H9 (cell line): ENCODE results near the gene DNAJA4. TPM values are rescaled to one million over a fixed set of nuclear protein-coding genes. Genes with fewer than 3 reads are reported as not detected.

Experiments
- DNase-seq: peaks from one replicate; pipeline ENCODE4 v3.0.0-alpha.2; 2017
- H2AFZ ChIP-seq: one replicate; pipeline ENCODE4 v1.6.1; 2013; ENCODE audit warnings: mild to moderate bottlenecking, low read length, control low read depth, moderate library complexity
- H2AK5ac ChIP-seq: 2 replicates; pipeline ENCODE4 v1.6.1; 2013; ENCODE audit warnings: low read length, control low read depth, mixed read lengths; ENCODE audit not compliant: insufficient read length
- H2BK120ac ChIP-seq: one replicate; pipeline ENCODE4 v1.6.1; 2013; ENCODE audit warnings: low read depth, mild to moderate bottlenecking, low read length, control low read depth, inconsistent platforms; ENCODE audit not compliant: poor library complexity, severe bottlenecking
- H2BK12ac ChIP-seq: 2 replicates; pipeline ENCODE4 v1.6.1; 2013; ENCODE audit warnings: low read length, control low read depth, mixed read lengths, low read depth; ENCODE audit not compliant: insufficient read length
- H2BK15ac ChIP-seq: 2 replicates; pipeline ENCODE4 v1.6.1; 2013; ENCODE audit warnings: low read depth, low read length, control low read depth
- H2BK20ac ChIP-seq: one replicate; pipeline ENCODE4 v1.6.1; 2013; ENCODE audit warnings: low read depth, mild to moderate bottlenecking, low read length, control low read depth, inconsistent platforms; ENCODE audit not compliant: poor library complexity, severe bottlenecking
- H2BK5ac ChIP-seq: 2 replicates; pipeline ENCODE4 v1.6.1; 2013; ENCODE audit warnings: low read length, control low read depth, mixed read lengths; ENCODE audit not compliant: insufficient read length
- H3K14ac ChIP-seq: 2 replicates; pipeline ENCODE4 v1.6.1; 2013; ENCODE audit warnings: low read length, control low read depth; ENCODE audit not compliant: insufficient read depth
- H3K18ac ChIP-seq: 2 replicates; pipeline ENCODE4 v1.6.1; 2013; ENCODE audit warnings: low read depth, mild to moderate bottlenecking, mixed read lengths, low read length, control low read depth; ENCODE audit not compliant: insufficient read length
- H3K23ac ChIP-seq: 2 replicates; pipeline ENCODE4 v1.6.1; 2013; ENCODE audit warnings: low read length, control low read depth, mixed read lengths, low read depth; ENCODE audit not compliant: insufficient read length
- H3K23me2 ChIP-seq: 2 replicates; pipeline ENCODE4 v1.6.1; 2013; ENCODE audit warnings: low read depth, mild to moderate bottlenecking, mixed read lengths, low read length, control low read depth; ENCODE audit not compliant: insufficient read length, poor library complexity, severe bottlenecking
- H3K27ac ChIP-seq: 2 replicates; pipeline ENCODE4 v1.5.1; 2013; ENCODE audit warnings: low read length, control low read depth, mixed read lengths, low read depth; ENCODE audit not compliant: insufficient read length
- H3K27me3 ChIP-seq: 2 replicates; pipeline ENCODE4 v1.6.1; 2013; ENCODE audit warnings: low read length, control low read depth, inconsistent platforms; ENCODE audit not compliant: insufficient read depth
- H3K4ac ChIP-seq: 2 replicates; pipeline ENCODE4 v1.6.1; 2013; ENCODE audit warnings: low read depth, mild to moderate bottlenecking, control low read depth, inconsistent platforms, low read length, moderate library complexity
- H3K4me1 ChIP-seq: 2 replicates; pipeline ENCODE4 v1.6.1; 2013; ENCODE audit warnings: low read length, control low read depth, inconsistent platforms; ENCODE audit not compliant: insufficient read depth
- H3K4me2 ChIP-seq: 2 replicates; pipeline ENCODE4 v1.6.1; 2013; ENCODE audit warnings: low read length, control low read depth, mixed read lengths; ENCODE audit not compliant: insufficient read length, insufficient read depth
- H3K56ac ChIP-seq: 2 replicates; pipeline ENCODE4 v1.6.1; 2013; ENCODE audit warnings: low read depth, mild to moderate bottlenecking, mixed read lengths, low read length, control low read depth; ENCODE audit not compliant: insufficient read length
- H3K79me1 ChIP-seq: 2 replicates; pipeline ENCODE4 v1.6.1; 2013; ENCODE audit warnings: low read depth, mild to moderate bottlenecking, moderate library complexity, low read length, control low read depth, inconsistent platforms; ENCODE audit not compliant: insufficient read depth, poor library complexity, severe bottlenecking
- H3K79me2 ChIP-seq: 2 replicates; pipeline ENCODE4 v1.6.1; 2013; ENCODE audit warnings: low read length, control low read depth, inconsistent platforms; ENCODE audit not compliant: insufficient read depth
- H3K9ac ChIP-seq: 2 replicates; pipeline ENCODE4 v1.6.1; 2013; ENCODE audit warnings: low read length, control low read depth, mixed read lengths; ENCODE audit not compliant: insufficient read length; ENCODE audit errors: extremely low read depth
- H3K9me3 ChIP-seq: one replicate; pipeline ENCODE4 v1.6.1; 2013; ENCODE audit warnings: low read depth, low read length, inconsistent platforms; ENCODE audit not compliant: control insufficient read depth
- H3T11ph ChIP-seq: one replicate; pipeline ENCODE4 v1.6.1; 2013; ENCODE audit warnings: mild to moderate bottlenecking, low read length, control low read depth, inconsistent platforms
- H4K20me1 ChIP-seq: one replicate; pipeline ENCODE4 v1.6.1; 2013; ENCODE audit not compliant: control insufficient read depth, insufficient read length, insufficient read depth
- H4K5ac ChIP-seq: 2 replicates; pipeline ENCODE4 v1.6.1; 2013; ENCODE audit warnings: low read depth, mild to moderate bottlenecking, mixed read lengths, low read length, control low read depth; ENCODE audit not compliant: insufficient read length
- H4K8ac ChIP-seq: replicated peaks from 2 replicates; pipeline ENCODE4 v1.6.1; 2013; ENCODE audit warnings: low read length, control low read depth, mixed read lengths, low read depth; ENCODE audit not compliant: insufficient read length
- H4K91ac ChIP-seq: 2 replicates; pipeline ENCODE4 v1.6.1; 2013; ENCODE audit warnings: low read depth, mild to moderate bottlenecking, moderate library complexity, mixed read lengths, low read length, control low read depth; ENCODE audit not compliant: insufficient read length
- H3K27ac Mint-ChIP-seq, 3 experiments: 2 replicates in 2 of 3; 3 replicates in 1 of 3; pipeline ENCODE4 v1.8.0; 2020 to 2021; ENCODE audit warnings: mixed read lengths in 3 of 3, mild to moderate bottlenecking in 1 of 3, moderate library complexity in 1 of 3
- H3K27me3 Mint-ChIP-seq: 2 replicates; pipeline ENCODE4 v1.8.0; 2021; ENCODE audit warnings: low read depth, mild to moderate bottlenecking, moderate library complexity, mixed read lengths
- H3K36me3 Mint-ChIP-seq, 3 experiments: 2 replicates in 2 of 3; 3 replicates in 1 of 3; pipeline ENCODE4 v1.8.0; 2020 to 2021; ENCODE audit warnings: low read depth in 3 of 3, mixed read lengths in 3 of 3; ENCODE audit not compliant: insufficient read depth in 1 of 3
- H3K4me1 Mint-ChIP-seq, 2 experiments: 2 replicates each; pipeline ENCODE4 v1.8.0; 2020; ENCODE audit warnings: mixed read lengths in 2 of 2
- H3K4me3 Mint-ChIP-seq, 2 experiments: 2 replicates in 1 of 2; 3 replicates in 1 of 2; pipeline ENCODE4 v1.8.0; 2020 to 2021; ENCODE audit warnings: mild to moderate bottlenecking in 2 of 2, mixed read lengths in 2 of 2, moderate library complexity in 1 of 2
- H3K9me3 Mint-ChIP-seq, 2 experiments: 2 replicates in 1 of 2; 3 replicates in 1 of 2; pipeline ENCODE4 v1.8.0; 2020; ENCODE audit warnings: mild to moderate bottlenecking in 2 of 2, mixed read lengths in 2 of 2, moderate library complexity in 1 of 2
- WGBS: extraction: QIAGEN DNeasy Blood & Tissue Kit; methylation state at CpG from one replicate; pipeline ENCODE4 v1.1.7; 2013; ENCODE audit warnings: missing lambda C conversion rate, low lambda C conversion rate, mixed read lengths; ENCODE audit not compliant: insufficient read length; ENCODE audit errors: extremely low coverage; 5-methylcytosine and 5-hydroxymethylcytosine counted together
- total RNA-seq: library from RNA; stranded (reverse); gene quantifications from 2 replicates; pipeline ENCODE4 v1.2.1, GENCODE V29; 2021
- TF ChIP-seq, protein P1 (sequence below): fragments of 200-600 bp; sonication (generic); conservative IDR thresholded peaks from 3 replicates; pipeline ENCODE4 v1.8.0; 2021; ENCODE audit warnings: antibody characterized with exemption, mild to moderate bottlenecking

Gene DNAJA4
- total RNA-seq, 1 experiment from 2014 or later, result 0.13 TPM

- TF ChIP-seq, protein P1, sequence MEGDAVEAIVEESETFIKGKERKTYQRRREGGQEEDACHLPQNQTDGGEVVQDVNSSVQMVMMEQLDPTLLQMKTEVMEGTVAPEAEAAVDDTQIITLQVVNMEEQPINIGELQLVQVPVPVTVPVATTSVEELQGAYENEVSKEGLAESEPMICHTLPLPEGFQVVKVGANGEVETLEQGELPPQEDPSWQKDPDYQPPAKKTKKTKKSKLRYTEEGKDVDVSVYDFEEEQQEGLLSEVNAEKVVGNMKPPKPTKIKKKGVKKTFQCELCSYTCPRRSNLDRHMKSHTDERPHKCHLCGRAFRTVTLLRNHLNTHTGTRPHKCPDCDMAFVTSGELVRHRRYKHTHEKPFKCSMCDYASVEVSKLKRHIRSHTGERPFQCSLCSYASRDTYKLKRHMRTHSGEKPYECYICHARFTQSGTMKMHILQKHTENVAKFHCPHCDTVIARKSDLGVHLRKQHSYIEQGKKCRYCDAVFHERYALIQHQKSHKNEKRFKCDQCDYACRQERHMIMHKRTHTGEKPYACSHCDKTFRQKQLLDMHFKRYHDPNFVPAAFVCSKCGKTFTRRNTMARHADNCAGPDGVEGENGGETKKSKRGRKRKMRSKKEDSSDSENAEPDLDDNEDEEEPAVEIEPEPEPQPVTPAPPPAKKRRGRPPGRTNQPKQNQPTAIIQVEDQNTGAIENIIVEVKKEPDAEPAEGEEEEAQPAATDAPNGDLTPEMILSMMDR, result no peak
- Histone ChIP-seq H3K4me2 (no peak within 1 kb of the TSS), H3K4me1 (peaks cover 4% of the 10 kb centered on the region; the same call in 1 of the 2 replicates), H3K18ac (no peak within 1 kb of the TSS), H3K9me3 (no peaks in the 10 kb centered on the region), H3K4ac (no peak within 1 kb of the TSS), H3K23me2 (no peaks in the 10 kb centered on the region), H3K23ac (no peak within 1 kb of the TSS), H2BK5ac (no peak within 1 kb of the TSS), H3K79me1 (no peaks in the 10 kb centered on the region), H3K27me3 (no peaks in the 10 kb centered on the region), H2BK20ac (no peak within 1 kb of the TSS), H2AK5ac (no peak within 1 kb of the TSS), H3K56ac (no peak within 1 kb of the TSS), H2AFZ (no peak within 1 kb of the TSS), H2BK12ac (no peak within 1 kb of the TSS), H3K79me2 (no peaks in the 10 kb centered on the region), H3T11ph (no peak within 1 kb of the TSS), H3K9ac (no peak within 1 kb of the TSS), H4K20me1 (no peaks in the 10 kb centered on the region), H2BK15ac (no peak within 1 kb of the TSS), H4K91ac (no peak within 1 kb of the TSS), H3K14ac (peak within 1 kb of the TSS; percentile 53; the same call in 1 of the 2 replicates), H4K8ac (peak within 1 kb of the TSS; percentile 6), H4K5ac (no peak within 1 kb of the TSS), H2BK120ac (no peak within 1 kb of the TSS), H3K27ac (no peak within 1 kb of the TSS)
- no CpG with 5 or more reads among the region's 6 CpGs for WGBS
- Mint-ChIP-seq H3K27ac (peak within 1 kb of the TSS; percentile 75 to 86 (median 83); a peak in 6 of 7 replicates), H3K9me3 (peaks cover 0 to 3% of the 10 kb centered on the region in 2 experiments; a peak in 2 of 5 replicates), H3K27me3 (peaks cover 3% of the 10 kb centered on the region; the same call in 1 of the 2 replicates), H3K4me3 (peak within 1 kb of the TSS; percentile 21 to 58; a peak in 3 of 5 replicates), H3K36me3 (no peaks in the 10 kb centered on the region; a peak in 2 of 7 replicates), H3K4me1 (peaks cover 25 to 30% of the 10 kb centered on the region in 2 experiments)
- peak; percentile 58 for DNase-seq
Observed at GRCh38 chr15:78234515-78235040, 29.8 kb upstream of the DNAJA4 start, which contains the start of gene ACSBG1. ACSBG1 (minus strand) TSS chr15:78234565; CDS start chr15:78234501, 64 bp downstream.
